NCI-H2171 (cell line): ENCODE results near the gene LRIG1.
"Not testable (repeated sequence)": the region's sequence is repeated elsewhere in the genome, so short reads cannot be mapped to it uniquely, and the experiment has no call there.

Experiments used
- DNase-seq: peaks from one replicate; lab custom pipeline; 2025; lab: John Stamatoyannopoulos, UW

Gene LRIG1

DNA sequence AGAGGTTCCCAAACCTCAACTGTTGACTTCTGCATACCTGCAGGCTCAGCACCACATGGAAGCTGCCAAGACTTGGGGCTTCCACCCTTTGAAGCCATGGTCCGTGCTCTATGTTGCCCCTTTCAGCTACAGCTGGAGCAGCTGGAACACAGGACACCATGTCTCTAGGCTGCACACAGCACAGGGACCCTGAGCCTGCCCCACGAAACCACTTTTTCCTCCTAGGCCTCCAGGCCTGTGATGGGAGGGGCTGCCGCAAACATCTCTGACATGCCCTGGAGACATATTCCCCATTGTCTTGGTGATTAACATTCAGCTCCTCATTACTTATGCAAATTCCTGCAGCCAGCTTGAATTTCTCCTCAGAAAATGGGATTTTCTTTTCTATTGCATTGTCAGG is 78.9 kb downstream of the LRIG1 start:
- not testable (repeated sequence) for DNase-seq

DNA sequence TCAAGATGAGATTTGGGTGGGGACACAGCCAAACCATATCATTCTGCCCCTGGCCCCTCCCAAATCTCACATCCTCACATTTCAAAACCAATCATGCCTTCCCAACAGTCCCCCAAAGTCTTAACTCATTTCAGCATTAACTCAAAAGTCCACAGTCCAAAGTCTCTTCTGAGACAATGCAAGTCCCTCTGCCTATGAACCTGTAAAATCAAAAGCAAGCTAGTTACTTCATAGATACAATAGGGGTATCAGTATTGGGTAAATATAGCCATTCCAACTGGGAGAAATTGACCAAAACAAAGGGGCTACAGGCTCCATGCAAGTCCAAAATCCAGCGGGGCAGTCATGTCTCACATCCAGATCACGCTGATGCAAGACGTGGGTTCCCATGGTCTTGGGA is 79.7 kb downstream of the LRIG1 start:
- DNase-seq, result not testable (repeated sequence)

DNA sequence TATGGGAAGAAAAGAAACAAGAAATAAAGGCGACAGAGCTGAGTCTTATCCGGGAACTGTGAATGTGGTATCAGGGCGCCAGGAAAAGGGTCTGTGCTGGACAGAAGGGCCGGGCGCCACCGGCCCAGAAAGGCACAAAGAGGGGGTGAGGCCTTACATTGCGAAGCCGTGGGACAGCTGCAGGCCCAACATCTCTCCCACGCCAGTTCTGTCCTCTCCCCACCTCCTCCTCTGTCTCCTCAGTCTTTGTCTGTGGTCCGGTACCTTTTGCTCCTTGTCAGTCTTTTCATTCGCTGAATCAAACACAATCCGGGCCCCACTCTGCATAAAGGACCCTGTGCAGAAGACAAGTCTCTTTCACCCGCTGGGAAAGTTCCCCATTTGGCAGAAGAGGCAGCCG is 81.8 kb downstream of the LRIG1 start:
- DNase-seq, result no peak

DNA sequence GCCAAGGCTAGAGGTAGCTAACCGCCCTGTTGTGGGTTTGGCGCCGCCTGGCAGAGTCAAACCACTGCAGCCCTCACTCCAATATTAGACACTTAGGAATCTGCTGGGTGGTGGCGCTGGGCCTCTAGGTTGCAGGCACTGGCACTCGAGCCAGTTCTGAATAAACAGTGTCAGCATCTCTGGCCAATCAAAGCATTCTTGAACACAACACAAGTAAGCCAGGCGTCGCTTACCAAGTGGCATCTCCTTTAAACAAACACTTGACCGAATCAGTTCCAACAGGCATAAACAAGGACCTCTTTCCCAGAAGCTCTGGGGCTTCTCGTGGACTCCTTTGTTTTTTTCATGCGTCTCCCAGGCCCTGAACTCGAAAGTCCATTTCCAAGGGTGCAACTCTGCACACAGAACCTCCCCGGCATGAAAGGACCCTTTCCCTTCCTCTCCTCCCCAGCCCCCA is 82.3 kb downstream of the LRIG1 start:
- no peak for DNase-seq

DNA sequence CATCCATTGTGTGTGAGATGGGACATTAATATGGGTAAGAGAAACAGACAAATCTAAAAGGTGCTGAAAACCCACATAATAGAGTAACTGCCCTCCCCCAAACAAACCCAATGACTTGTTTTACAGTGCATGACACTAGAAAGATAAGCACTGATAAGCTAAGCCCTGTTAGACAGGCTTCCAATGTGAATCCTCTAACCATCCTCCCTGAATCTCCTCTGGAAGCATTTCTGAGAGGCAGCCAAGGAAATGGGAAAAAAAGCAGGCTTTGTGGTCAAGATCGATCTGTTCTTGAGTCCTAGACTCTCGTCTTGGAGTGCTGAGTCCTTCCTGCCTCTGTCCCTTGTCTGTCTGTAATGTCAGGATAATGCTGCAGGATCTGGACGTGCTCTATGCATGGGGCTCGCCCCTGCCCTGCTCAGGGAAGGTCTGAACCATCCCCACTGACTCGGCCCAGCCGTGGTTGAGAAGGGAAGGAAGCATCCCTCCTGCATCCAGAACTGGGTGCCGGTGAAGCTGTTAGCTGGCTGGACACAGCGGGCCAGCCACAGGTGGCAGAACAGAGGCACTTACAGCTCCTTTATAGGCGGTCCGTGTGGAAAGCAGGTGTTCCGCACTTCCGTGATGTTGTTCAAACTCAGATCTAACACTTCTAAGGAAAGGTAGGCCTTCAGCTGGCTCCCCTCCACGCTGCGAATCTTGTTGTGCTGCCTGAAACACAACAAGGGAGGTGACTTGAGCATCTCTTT is 84.1 kb downstream of the LRIG1 start:
- DNase-seq, result no peak

DNA sequence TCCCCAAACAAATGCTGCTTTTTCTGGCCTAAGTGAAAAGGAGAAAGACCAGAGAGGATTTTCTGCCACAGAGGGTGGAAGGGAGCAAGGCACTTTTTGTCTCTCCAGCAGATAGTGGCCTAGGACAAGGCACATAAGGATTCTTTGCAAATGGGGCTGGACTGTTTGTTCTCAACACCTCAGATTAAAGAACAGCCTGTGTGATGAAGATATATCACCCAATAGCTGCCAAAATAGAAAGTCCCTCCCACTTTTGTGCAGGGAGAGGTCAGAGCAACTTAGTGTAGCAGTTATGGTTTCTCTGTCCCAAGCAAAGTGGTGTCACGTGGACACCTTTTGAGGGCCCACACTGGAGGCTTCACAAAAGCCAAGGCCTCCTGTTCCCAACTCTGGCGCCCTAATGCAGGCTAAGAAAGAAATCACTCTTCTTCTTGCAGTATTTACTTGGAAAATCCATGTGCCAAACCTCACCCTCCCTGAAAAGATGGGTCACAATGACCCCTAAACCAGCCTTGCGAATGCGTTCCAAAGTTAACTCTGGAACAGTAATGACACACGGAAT is 84.9 kb downstream of the LRIG1 start:
- DNase-seq, result no peak

DNA sequence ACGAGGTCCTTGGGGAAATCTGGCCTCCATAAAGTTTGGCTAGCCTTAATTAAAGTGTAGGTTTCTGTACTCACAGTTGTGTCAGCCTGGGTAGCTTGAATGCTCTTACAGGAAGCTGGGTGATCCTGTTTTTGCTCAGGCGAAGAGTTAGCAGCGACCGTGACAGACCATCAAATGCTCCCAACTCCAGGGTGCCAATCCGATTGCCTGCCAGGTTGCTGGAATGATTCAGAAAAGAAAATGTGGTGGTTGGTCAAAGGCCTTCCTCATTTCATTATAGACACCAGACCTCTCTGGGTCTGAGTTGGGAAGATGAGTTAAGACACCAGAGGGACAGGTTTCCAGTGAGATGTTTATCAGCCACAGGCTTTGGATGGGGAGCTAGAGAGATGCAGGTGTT is 86.0 kb downstream of the LRIG1 start:
- DNase-seq, result no peak

DNA sequence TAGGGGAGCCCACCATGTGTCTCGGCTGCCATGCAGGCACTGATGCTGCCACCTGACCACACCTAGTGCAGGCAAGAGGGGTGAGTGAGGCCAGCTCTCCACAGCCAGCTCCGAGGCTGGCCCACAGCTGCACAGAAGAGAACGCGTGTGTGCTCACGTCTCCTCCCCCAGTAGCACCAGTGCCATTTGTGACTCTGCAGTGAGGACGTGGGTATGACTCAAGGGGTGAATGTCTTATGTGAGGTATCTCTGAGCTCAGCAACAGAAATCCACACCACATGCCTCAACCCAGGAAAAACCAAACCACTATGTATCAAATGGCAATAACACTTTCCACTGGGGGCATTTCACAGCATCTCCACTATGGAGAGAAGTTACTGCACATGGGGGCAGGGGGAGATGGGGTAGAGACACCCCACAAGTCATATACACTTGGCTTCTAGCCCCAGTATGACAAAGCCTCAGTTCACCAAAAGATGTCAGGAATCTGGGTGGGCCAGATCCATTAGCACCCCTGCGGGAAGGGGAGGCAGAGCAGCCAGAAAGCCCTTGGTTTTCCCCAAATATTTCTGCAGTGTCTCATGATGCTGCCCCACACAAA is 87.6 kb downstream of the LRIG1 start:
- no peak for DNase-seq

DNA sequence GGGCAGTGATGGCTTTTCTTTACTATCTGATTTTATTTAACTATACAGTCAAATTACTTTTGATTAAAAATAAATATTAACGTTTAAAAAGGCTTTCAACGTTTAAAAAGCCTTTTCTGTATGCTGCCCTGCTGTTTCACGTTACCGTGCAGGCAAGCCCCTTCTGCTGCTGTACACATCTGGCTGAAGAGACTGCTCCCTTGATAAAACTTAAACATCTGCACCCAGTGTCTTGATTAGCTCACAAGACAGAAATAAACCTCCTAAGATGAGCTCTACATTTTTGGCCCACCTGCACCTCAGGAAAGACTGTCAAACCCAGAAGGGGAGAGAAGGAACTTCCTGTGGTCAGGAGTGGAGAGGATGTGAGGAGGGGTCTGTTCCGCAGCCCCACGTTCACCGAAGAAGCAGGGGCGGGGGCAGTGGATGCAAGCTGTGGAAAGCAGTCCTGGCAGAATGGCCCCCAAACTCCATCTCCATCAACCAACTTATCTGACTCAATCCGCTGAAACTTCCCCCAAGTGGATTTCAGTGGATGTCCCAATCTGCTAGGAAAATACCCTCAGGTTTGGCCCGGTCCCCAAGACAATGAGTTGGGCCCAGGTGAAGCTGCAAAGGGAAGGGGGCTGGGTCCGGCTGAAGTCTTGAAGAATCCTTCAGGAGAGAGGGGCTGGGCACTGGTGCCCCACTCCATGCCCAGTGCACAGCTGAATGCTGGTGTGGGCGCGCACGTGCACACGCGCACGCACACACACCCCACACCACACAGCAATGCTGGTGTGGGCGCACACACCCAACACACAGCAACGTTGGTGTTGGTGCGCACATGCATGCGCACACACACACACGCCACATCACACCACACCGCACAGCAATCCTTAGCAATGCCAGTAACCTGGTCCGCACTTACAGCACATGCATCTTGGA is 88.6 kb downstream of the LRIG1 start:
- DNase-seq, result no peak

DNA sequence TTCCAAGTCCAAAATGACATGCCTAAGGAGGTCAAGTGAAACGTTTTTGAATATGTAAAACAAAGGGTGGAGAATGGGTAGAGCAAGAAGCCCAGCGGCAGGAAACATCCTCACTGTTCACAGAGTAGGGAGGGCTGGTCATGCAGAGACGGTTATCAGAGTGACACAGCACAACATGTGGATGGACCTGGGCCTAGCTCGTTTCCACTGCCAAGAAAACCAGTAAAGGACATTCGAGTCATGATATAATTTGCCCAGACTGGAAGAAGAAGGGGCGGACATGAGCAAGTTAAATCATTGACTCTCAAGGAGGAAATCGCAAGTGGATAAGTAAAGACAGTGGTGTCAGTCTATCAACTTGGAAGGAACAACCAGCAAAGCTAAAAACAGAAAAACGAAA is 89.3 kb downstream of the LRIG1 start:
- DNase-seq, result no peak

DNA sequence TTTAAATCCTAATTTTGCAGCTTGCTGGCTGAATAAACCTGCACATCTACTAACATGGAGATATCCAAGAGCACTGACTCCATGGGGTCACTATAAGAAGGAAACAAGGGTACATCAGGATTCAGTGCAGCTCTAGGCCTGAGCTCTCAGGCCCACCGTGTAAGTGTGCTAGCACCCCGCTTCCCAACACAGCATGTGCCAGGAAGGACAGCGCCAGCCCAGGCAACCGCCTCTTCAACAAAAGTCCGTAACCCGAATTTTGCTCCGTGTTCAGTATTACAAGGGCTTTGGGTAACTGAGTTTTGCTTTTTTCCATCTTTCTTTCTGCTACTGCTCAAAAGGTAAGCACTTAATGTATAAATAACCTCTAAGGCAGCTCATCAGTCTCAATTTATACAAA is 89.8 kb downstream of the LRIG1 start:
- no peak for DNase-seq

DNA sequence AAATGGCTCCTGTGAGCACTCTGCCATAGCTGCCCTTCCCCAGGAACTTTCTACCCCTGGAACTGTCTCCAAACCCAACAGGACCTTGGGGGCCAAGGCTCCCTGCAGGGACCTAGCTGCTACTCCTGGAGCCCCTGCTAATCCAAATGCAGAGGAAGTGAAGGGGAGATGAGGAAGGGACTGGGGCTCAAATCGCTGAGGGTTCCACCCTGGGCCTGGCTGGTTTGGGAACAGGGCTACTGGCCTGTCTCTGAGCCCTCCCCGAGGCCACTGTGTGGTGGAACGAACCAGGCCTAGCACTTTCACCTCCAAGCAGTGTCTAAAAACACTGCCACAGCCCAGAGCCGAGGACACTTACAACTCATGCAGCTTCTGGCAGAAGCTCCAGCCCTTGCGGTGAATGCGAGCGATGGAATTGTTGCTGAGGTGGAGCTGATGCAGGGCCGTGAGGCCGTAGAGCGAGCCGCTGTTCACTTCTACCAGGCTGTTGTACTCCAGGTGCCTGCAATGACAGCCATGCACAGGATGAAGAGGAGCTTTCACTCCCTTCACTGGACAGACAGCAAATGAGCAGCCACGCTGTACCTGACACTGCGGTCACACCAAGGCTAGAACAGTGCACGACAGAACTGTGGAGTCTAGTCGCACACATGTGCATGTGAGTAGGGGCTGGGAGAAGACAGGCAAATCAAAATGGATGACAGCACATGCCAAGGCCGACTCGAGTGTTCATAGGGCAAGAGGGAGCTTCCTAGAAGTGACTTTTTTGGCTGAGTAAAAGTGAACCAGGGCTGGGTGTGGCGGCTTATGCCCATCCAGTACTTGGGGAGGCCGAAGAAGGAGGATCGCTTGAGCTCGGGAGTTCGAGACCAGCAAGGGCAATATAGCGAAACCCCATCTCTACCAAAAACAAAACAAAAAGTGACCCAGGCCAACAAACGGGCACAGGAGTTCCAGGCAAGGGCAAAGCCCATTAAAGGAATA is 90.8 kb downstream of the LRIG1 start:
- no peak for DNase-seq

DNA sequence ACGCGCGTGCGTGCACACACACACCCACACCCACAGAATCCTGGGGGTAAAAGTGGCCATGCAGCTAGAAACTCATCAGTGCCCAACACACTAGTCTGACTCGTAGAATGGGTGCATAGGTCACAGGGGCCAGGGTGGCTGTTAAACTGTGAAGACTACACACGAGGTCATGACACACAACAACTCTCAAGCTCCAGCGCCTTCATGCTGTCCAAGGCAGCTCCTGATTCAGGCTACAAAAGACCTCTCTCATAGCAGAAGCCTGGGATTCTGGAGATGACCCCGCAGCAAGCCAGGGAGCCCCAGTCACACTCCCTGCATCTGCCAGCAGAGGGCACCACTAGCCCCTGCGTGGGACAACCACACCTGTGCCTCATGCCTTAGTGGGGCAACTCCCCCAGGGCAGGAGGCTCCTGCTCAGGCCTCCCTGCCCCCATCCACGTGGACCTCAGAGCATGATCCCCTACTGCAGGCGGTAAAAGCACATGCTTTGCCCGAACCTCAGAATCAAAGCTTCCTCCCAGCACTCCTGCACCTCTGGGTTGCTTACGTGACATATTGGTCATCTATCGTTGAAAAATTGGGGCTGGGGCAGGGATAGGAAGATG is 93.1 kb downstream of the LRIG1 start:
- no peak for DNase-seq

DNA sequence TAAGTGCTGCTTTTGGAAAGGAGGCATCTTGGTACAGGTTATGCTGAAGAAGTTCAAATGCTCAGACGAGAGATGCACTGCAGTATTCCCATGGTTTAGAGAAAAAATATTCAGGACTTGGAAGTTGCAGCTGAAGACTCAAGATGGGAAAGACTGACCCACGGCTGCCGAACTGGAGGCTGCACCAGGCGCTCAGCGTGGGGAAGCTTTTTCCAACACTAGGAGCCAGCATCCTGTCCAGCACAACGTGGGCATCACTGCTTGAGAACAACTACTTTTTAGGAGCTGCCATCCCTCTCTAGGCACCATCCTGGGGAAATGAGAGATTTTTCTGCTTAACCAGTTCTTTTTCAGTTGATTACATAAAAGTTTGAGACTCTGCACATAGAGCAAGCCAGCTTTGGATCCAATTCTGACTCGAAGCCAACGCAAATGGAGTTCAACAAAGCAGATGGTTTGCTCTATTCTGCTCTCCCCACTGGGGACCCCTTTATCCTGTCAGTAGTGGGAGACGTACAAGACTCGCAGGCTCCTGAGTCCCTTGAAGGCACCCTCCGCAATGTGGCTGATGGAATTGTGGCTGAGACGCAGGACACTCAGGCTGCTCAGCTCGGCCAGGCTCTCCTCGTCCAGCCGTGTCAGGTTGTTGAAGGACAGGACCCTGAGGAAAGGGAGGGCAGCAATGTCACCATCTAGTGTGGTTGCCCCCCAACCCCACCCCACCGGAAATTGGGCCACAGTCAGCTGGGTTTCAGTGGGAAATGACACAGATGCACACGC is 93.8 kb downstream of the LRIG1 start:
- no peak for DNase-seq

DNA sequence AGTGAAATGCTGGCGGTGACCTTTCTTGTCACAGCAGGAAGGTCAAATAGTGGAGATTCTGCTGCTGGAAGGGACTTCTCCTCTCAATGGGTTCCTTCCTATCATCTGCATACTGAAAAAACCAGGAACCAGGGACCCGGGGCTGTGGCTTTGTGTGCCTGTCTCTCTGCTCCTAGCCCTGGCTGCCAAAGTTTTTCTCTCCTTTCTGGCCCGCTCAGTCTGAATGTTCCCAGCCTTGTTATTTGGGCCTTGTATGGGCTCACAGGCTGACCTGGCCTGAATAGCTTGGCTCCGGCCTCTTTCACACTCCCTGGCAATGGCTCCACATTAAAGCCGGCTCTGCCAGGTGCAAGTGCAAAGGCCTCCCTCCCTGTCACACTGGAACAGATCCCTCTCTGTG is 94.7 kb downstream of the LRIG1 start:
- no peak for DNase-seq

DNA sequence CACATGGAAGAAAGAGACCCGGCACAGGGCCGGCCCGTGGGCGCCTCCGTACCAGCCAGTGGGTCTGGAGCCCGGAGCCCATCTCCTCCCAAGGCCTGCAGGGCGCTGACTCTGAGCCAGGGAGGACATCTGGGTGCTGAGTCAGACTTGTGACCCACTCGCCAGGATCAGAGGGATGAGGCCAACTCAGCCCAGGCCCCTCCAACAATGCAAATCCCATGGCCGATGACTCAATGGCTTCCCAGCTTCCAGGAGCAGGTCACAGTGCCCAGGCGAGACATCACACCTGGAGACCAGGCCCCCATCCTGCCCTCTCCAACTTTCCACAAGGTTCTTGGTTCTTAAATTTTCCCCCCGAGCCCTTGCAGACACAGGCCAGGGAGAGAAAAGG is 95.1 kb downstream of the LRIG1 start:
- no peak for DNase-seq

DNA sequence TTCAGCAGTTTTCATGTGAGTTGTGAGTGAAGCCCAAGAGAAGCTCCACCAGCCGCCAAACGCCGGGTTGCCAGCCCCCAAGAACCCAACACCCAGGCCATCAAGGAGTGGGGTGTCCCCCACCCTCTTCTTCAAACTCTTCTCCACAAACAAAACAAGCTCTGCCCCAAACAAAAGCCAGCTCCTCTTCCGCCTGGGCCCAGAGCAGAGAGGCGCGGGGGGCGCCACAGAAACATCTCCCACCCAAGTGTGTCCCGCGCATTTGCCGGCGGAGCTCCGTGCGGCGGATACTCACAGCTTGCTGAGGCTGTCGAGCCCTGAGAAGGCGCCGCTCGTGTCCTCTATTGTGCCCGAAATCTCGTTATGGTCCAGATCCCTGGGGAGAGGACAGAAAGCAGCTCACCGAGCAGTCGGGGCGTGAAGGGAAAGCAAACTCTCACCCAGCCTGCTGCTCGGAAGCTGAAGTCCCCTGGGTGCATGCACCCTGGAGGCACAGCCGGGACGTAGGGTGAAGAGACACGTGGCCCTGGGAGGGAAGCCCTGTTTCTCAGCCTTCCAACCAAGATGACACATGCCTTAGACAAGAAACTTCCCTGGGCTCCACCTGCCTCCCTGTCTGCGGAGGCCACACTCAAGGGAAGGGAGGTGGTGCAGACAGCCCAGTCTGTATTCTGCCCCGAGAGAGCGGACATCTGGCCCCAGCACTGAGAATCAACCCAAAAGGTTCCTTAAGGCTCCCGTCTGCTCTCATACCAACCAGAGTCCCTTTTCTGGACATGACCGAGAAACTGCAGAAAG is 95.7 kb downstream of the LRIG1 start:
- no peak for DNase-seq

DNA sequence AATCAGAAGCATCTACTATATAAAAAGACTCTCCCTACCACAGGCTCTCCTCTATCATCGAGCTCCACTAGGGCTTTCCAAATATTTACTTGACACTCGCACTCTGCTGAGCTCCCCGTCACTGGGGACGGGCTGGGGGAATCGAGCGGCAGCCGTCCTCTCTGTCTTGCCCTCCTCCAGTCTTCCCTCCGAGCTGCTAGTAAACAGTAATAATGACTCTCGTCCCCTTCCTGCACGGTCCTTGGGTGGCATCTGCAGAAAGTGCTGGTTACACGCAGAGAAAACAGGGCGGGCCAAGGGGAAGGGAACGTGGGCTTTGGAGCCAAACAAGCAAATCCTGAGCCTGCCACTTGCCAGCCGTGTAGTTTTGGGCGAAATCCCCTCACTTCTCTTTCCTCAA is 96.6 kb downstream of the LRIG1 start:
- no peak for DNase-seq

DNA sequence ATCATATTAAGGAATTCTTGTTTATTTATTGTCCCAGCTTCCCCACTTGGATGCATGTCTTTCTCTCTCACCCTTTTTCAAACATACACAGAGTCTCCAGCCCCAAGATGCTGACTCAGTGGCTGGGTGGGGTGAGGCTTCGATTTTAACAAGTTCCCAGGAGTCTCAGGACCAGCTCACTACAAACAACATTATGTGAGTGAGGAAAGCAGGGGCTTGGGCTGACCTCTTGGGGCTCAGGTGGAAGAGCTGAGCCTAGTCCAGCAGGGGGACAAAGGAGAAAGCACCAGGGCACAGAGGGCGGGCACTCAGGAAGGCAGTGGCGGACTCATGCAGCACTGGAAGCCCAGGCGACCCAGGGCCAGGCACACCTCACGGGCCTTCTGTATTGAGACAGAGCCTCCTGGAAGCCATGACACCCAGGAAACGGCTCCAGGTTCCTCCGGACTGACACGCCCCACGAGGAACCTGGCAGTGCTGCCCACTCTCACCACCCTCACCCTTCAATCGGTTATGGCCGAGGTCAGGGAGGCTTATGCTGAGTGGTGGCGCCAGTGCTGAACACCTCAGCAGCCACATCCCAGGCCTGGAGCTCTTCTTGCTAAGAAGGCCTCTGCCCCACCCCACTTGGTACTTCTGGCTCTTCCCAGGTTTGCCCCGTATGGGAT is 97.4 kb downstream of the LRIG1 start:
- no peak for DNase-seq
